Measurements from ENCODE around the gene PGAM5.

GRCh38 chr12:132668191-132669088, 42.2 kb upstream of the PGAM5 start:
- TF ChIP-seq CTCF (IDR thresholded peaks at IDR 0.05 in 8 of 11, conservative IDR thresholded peaks at IDR 0.05 in 3 of 11), result no peak
- no peak for TF ChIP-seq POLR2A (IDR thresholded peaks at IDR 0.05)
